IMR-90 (cell line): ENCODE measurements around the gene LGI4. TPM values are rescaled to one million over a fixed set of nuclear protein-coding genes. Genes with fewer than 3 reads are reported as not detected.

Experiments
- ATAC-seq: fragments of 200-7000 bp; cut with Tn5 transposase; 2 replicates; pipeline ENCODE4 v1.9.1; 2020; ENCODE audit warnings: low read depth, mild to moderate bottlenecking, moderate library complexity
- BruUV-seq: library from RNA; stranded (reverse); fragments of 400-500 nt; replicated peaks from 2 replicates; lab custom pipeline; 2021; lab: Mats Ljungman, UMichigan
- CTCF ChIA-PET: fragments of 300-600 bp; formaldehyde crosslinking; extraction: SDS; loops from one replicate; lab custom pipeline; 2021; ENCODE audit warnings: antibody characterized with exemption; lab: Yijun Ruan, JAX
- POLR2A ChIA-PET: fragments of 300-600 bp; sonication (Branson Sonifier 250); formaldehyde crosslinking; loops from one replicate; lab custom pipeline; 2022; ENCODE audit warnings: antibody characterized with exemption; ENCODE audit not compliant: unreplicated experiment; lab: Charles Lee
- DNase-seq: peaks from one replicate; pipeline ENCODE4 v3.0.0; 2013
- H2AFZ ChIP-seq: replicated peaks from 2 replicates; pipeline ENCODE3; 2013; ENCODE audit warnings: low read length, mild to moderate bottlenecking; ENCODE audit not compliant: poor library complexity
- H2AK5ac ChIP-seq: 2 replicates; pipeline ENCODE4 v1.6.1; 2013; ENCODE audit warnings: low read depth, low read length, inconsistent platforms
- H2AK9ac ChIP-seq: replicated peaks from 2 replicates; pipeline ENCODE3; 2013; ENCODE audit warnings: mild to moderate bottlenecking, low read depth, low read length, moderate library complexity; ENCODE audit not compliant: poor library complexity
- H2BK120ac ChIP-seq: 2 replicates; pipeline ENCODE4 v1.6.1; 2013; ENCODE audit warnings: low read depth, low read length, inconsistent platforms
- H2BK15ac ChIP-seq: 3 replicates; pipeline ENCODE4 v1.6.1; 2013; ENCODE audit warnings: low read depth, low read length, inconsistent platforms
- H2BK20ac ChIP-seq: 2 replicates; pipeline ENCODE4 v1.6.1; 2013; ENCODE audit warnings: low read depth, mild to moderate bottlenecking, inconsistent platforms, low read length, moderate library complexity
- H2BK5ac ChIP-seq: 2 replicates; pipeline ENCODE4 v1.6.1; 2013; ENCODE audit warnings: mild to moderate bottlenecking, low read depth, low read length, inconsistent platforms; ENCODE audit not compliant: poor library complexity, severe bottlenecking
- H3K14ac ChIP-seq: replicated peaks from 2 replicates; pipeline ENCODE4 v1.6.1; 2013; ENCODE audit warnings: low read depth, low read length, inconsistent platforms
- H3K18ac ChIP-seq: 2 replicates; pipeline ENCODE4 v1.6.1; 2013; ENCODE audit warnings: low read depth, low read length, control low read depth
- H3K23ac ChIP-seq: 2 replicates; pipeline ENCODE4 v1.6.1; 2013; ENCODE audit warnings: low read depth, low read length, inconsistent platforms
- H3K27ac ChIP-seq: 2 replicates; pipeline ENCODE4 v1.5.1; 2013; ENCODE audit warnings: mild to moderate bottlenecking, control low read depth, low read length; ENCODE audit not compliant: insufficient read depth
- H3K27me3 ChIP-seq: 2 replicates; pipeline ENCODE4 v1.6.1; 2013; ENCODE audit warnings: low read length; ENCODE audit not compliant: control insufficient read depth, insufficient read depth
- H3K36me3 ChIP-seq: 2 replicates; pipeline ENCODE4 v1.6.1; 2013; ENCODE audit warnings: low read length, mixed read lengths; ENCODE audit not compliant: control insufficient read depth, insufficient read depth
- H3K4ac ChIP-seq: 2 replicates; pipeline ENCODE4 v1.6.1; 2013; ENCODE audit warnings: low read depth, low read length, inconsistent platforms
- H3K4me1 ChIP-seq: 2 replicates; pipeline ENCODE4 v1.6.1; 2013; ENCODE audit warnings: low read length, mixed read lengths; ENCODE audit not compliant: control insufficient read depth, insufficient read depth
- H3K4me2 ChIP-seq: 2 replicates; pipeline ENCODE4 v1.6.1; 2013; ENCODE audit warnings: low read depth, mild to moderate bottlenecking, control low read depth, low read length, moderate library complexity
- H3K4me3 ChIP-seq: 2 replicates; pipeline ENCODE4 v1.5.1; 2013; ENCODE audit warnings: low read depth, mild to moderate bottlenecking, control low read depth, low read length, moderate library complexity; ENCODE audit not compliant: insufficient read depth
- H3K56ac ChIP-seq: 2 replicates; pipeline ENCODE4 v1.6.1; 2013; ENCODE audit warnings: low read length, inconsistent platforms; ENCODE audit not compliant: insufficient read depth; ENCODE audit errors: extremely low read depth
- H3K79me1 ChIP-seq, 2 experiments: 2 replicates each; pipeline ENCODE4 v1.6.1; 2013; ENCODE audit warnings: low read length in 2 of 2, inconsistent platforms in 1 of 2, low read depth in 1 of 2
- H3K9ac ChIP-seq: 2 replicates; pipeline ENCODE4 v1.6.1; 2013; ENCODE audit warnings: low read depth, low read length, control low read depth
- H3K9me1 ChIP-seq: 2 replicates; pipeline ENCODE4 v1.6.1; 2013; ENCODE audit warnings: low read length, inconsistent platforms; ENCODE audit not compliant: insufficient read depth
- H3K9me3 ChIP-seq: 2 replicates; pipeline ENCODE4 v1.6.1; 2013; ENCODE audit warnings: low read length; ENCODE audit not compliant: control insufficient read depth, insufficient read depth
- H4K20me1 ChIP-seq: 2 replicates; pipeline ENCODE4 v1.6.1; 2013; ENCODE audit warnings: low read length, inconsistent platforms; ENCODE audit not compliant: insufficient read depth
- H4K5ac ChIP-seq: 2 replicates; pipeline ENCODE4 v1.6.1; 2013; ENCODE audit warnings: mild to moderate bottlenecking, low read depth, low read length, control low read depth
- H4K8ac ChIP-seq, 2 experiments: 2 replicates each; pipeline ENCODE4 v1.6.1; 2013; ENCODE audit warnings: low read depth in 2 of 2, low read length in 2 of 2, control low read depth in 1 of 2, inconsistent platforms in 1 of 2
- H4K91ac ChIP-seq: 2 replicates; pipeline ENCODE4 v1.6.1; 2013; ENCODE audit warnings: low read depth, low read length, inconsistent platforms; ENCODE audit not compliant: insufficient read depth
- CHD1 ChIP-seq: IDR thresholded peaks from 2 replicates; pipeline ENCODE4 v1.6.1; 2012; ENCODE audit warnings: low read depth, low read length, improper control_type of control experiment
- FOS ChIP-seq: fragments of 150-350 bp; IDR thresholded peaks from 2 replicates; pipeline ENCODE4 v1.6.1; 2016; ENCODE audit warnings: low read depth, low read length
- MAZ ChIP-seq: IDR thresholded peaks from 2 replicates; pipeline ENCODE4 v1.6.1; 2012; ENCODE audit warnings: low read depth, mild to moderate bottlenecking, low read length, improper control_type of control experiment, moderate library complexity, borderline replicate concordance
- MXI1 ChIP-seq: IDR thresholded peaks from 2 replicates; pipeline ENCODE4 v1.6.1; 2012; ENCODE audit warnings: low read depth, mild to moderate bottlenecking, low read length, moderate library complexity, borderline replicate concordance
- NFE2L2 ChIP-seq: fragments of 150-350 bp; IDR thresholded peaks from 2 replicates; pipeline ENCODE4 v1.6.1; 2016; ENCODE audit warnings: low read depth, mild to moderate bottlenecking, low read length
- POLR2A ChIP-seq: IDR thresholded peaks from 2 replicates; pipeline ENCODE4 v1.6.1; 2012; ENCODE audit warnings: mild to moderate bottlenecking, low read depth, low read length
- RAD21 ChIP-seq: IDR thresholded peaks from 2 replicates; pipeline ENCODE4 v1.6.1; 2012; ENCODE audit warnings: low read length, improper control_type of control experiment
- RCOR1 ChIP-seq: IDR thresholded peaks from 2 replicates; pipeline ENCODE4 v1.6.1; 2012; ENCODE audit warnings: mild to moderate bottlenecking, low read length, improper control_type of control experiment; ENCODE audit not compliant: insufficient replicate concordance
- WGBS, 2 experiments: methylation state at CpG; one replicate each; pipeline versions ENCODE4 v1.1.5 to v1.1.7; 2013; ENCODE audit warnings: missing lambda C conversion rate in 2 of 2; ENCODE audit not compliant: insufficient read length in 1 of 2; ENCODE audit errors: extremely low coverage in 2 of 2; 5-methylcytosine and 5-hydroxymethylcytosine counted together
- dilution Hi-C: fragments of 300-500 bp; cut with HindIII; formaldehyde crosslinking; loops from one replicate; pipeline ENCODE4 v1.14.3; 2018; ENCODE audit warnings: low sequenced_read_pairs; ENCODE audit not compliant: unreplicated experiment
- in situ Hi-C: fragments of 300-500 bp; cut with MboI; formaldehyde crosslinking; loops from 3 replicates; pipeline ENCODE4 v1.14.3; 2019; ENCODE audit warnings: low sequenced_read_pairs, inconsistent platforms, mixed read lengths
- intact Hi-C: fragments of 100-400 bp; cut with micrococcal nuclease; formaldehyde crosslinking; loops from 2 replicates; pipeline ENCODE4 v1.10.0; 2022
- polyA plus RNA-seq, 3 experiments: library from polyadenylated mRNA; depleted of rRNA; stranded (reverse); fragments of >200 nt; gene quantifications; 2 replicates each; pipeline ENCODE4 v1.2.3, GENCODE V29; 2012; ENCODE audit warnings: low replicate concordance in 1 of 3
- total RNA-seq: library from RNA; depleted of rRNA; stranded (reverse); fragments of >200 nt; gene quantifications from 2 replicates; pipeline ENCODE4 v1.2.3, GENCODE V29; 2012
- TF ChIP-seq, protein P1 (sequence below): fragments of 150-350 bp; IDR thresholded peaks from 2 replicates; pipeline ENCODE4 v1.6.1; 2016; ENCODE audit warnings: low read depth, mild to moderate bottlenecking, low read length, moderate library complexity, borderline replicate concordance
- TF ChIP-seq, protein P2 (sequence below): fragments of 150-350 bp; IDR thresholded peaks from 2 replicates; pipeline ENCODE4 v1.6.1; 2017; ENCODE audit warnings: mild to moderate bottlenecking, antibody characterized with exemption, low read length, low read depth
- TF ChIP-seq, protein P3 (sequence below): conservative IDR thresholded peaks from 2 replicates; pipeline ENCODE4 v1.5.1; 2012; ENCODE audit warnings: mild to moderate bottlenecking, low read depth, low read length, improper control_type of control experiment

Gene LGI4
- total and polyA plus RNA-seq, 2 of the 4 experiments (the other 2 are of a cell fraction), result 0.10 TPM; not detected in 1

DNA sequence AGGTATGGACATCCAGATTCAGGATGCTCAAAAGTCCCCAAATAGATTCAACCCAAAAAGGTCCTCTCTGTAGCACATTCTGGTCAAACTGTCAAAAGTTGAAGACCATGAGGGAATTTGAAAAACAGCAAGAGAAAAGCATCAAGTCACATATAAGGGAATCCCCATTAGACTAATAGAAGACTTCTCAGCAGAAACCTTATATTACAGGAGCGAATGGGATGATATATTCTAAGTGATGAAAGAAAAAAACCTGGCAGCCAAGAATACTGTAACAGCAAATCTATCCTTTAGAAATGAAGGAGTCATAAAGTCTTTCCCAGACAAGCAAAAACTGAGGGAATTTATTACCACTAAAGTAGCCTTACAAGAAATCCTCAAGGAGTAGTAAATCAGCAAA is 49.4 kb upstream of the LGI4 start:
- Histone ChIP-seq H2BK20ac (no peak overlapping the region), H2AK5ac (no peak overlapping the region), H3K4ac (no peak overlapping the region), H3K27ac (no peak overlapping the region), H3K27me3 (peaks cover under 1% of the 10 kb centered on the region; the same call in 1 of the 2 replicates), H3K4me3 (no peak overlapping the region), H3K14ac (no peak overlapping the region), H3K4me2 (no peak overlapping the region), H3K56ac (no peak overlapping the region), H3K18ac (no peak overlapping the region), H3K36me3 (no peaks in the 10 kb centered on the region), H2BK120ac (no peak overlapping the region), H2BK15ac (no peak overlapping the region), H3K4me1 (no peaks in the 10 kb centered on the region), H4K91ac (no peak overlapping the region), H3K23ac (no peak overlapping the region), H3K9me3 (no peaks in the 10 kb centered on the region), H4K8ac (no peak overlapping the region), H4K5ac (no peak overlapping the region), H3K9ac (no peak overlapping the region), H2AK9ac (no peak overlapping the region), H2AFZ (no peak overlapping the region), H4K20me1 (no peaks in the 10 kb centered on the region), H3K9me1 (no peaks in the 10 kb centered on the region), H2BK5ac (no peak overlapping the region), H3K79me1 (no peaks in the 10 kb centered on the region)
- TF ChIP-seq, protein P1, sequence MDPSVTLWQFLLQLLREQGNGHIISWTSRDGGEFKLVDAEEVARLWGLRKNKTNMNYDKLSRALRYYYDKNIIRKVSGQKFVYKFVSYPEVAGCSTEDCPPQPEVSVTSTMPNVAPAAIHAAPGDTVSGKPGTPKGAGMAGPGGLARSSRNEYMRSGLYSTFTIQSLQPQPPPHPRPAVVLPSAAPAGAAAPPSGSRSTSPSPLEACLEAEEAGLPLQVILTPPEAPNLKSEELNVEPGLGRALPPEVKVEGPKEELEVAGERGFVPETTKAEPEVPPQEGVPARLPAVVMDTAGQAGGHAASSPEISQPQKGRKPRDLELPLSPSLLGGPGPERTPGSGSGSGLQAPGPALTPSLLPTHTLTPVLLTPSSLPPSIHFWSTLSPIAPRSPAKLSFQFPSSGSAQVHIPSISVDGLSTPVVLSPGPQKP, result no peak
- TF ChIP-seq CHD1 (no peak), POLR2A (no peak), FOS (no peak), RAD21 (no peak), RCOR1 (no peak), NFE2L2 (no peak), MXI1 (no peak), MAZ (no peak)
- TF ChIP-seq, protein P2, sequence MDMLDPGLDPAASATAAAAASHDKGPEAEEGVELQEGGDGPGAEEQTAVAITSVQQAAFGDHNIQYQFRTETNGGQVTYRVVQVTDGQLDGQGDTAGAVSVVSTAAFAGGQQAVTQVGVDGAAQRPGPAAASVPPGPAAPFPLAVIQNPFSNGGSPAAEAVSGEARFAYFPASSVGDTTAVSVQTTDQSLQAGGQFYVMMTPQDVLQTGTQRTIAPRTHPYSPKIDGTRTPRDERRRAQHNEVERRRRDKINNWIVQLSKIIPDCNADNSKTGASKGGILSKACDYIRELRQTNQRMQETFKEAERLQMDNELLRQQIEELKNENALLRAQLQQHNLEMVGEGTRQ, result no peak
- TF ChIP-seq, protein P3, sequence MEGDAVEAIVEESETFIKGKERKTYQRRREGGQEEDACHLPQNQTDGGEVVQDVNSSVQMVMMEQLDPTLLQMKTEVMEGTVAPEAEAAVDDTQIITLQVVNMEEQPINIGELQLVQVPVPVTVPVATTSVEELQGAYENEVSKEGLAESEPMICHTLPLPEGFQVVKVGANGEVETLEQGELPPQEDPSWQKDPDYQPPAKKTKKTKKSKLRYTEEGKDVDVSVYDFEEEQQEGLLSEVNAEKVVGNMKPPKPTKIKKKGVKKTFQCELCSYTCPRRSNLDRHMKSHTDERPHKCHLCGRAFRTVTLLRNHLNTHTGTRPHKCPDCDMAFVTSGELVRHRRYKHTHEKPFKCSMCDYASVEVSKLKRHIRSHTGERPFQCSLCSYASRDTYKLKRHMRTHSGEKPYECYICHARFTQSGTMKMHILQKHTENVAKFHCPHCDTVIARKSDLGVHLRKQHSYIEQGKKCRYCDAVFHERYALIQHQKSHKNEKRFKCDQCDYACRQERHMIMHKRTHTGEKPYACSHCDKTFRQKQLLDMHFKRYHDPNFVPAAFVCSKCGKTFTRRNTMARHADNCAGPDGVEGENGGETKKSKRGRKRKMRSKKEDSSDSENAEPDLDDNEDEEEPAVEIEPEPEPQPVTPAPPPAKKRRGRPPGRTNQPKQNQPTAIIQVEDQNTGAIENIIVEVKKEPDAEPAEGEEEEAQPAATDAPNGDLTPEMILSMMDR, result no peak
- no CpG with 5 or more reads among the region's 1 CpG for WGBS, 2 experiments
- POLR2A ChIA-PET, result no interaction called here
- ATAC-seq, result no peak
- intact Hi-C loops, result no loop called here
- CTCF ChIA-PET, result interaction anchor here (0.6 kb wide), 1 partner anchor 15 kb away, joined by 3 read pairs; no protein-coding TSS in a partner anchor
- in situ Hi-C loops, result no loop called here
- dilution Hi-C loops, result no loop called here
- no peak for DNase-seq
- BruUV-seq, result no TSS peak
